NB4 (cell line): Measurements from ENCODE around the gene EPHA5.

Experiments
- POLR2A ChIP-seq: IDR thresholded peaks from 2 replicates; pipeline ENCODE4 v1.6.1; 2011; ENCODE audit warnings: mild to moderate bottlenecking; ENCODE audit not compliant: insufficient read length; ENCODE audit errors: extremely low read depth
- TF ChIP-seq, protein P1 (sequence below): IDR thresholded peaks from one replicate; pipeline ENCODE4 v1.5.1; 2012; ENCODE audit warnings: low read depth, low read length
- TF ChIP-seq, protein P2 (sequence below): IDR thresholded peaks from 2 replicates; pipeline ENCODE4 v1.6.1; 2011; ENCODE audit warnings: low read depth, low read length

DNA sequence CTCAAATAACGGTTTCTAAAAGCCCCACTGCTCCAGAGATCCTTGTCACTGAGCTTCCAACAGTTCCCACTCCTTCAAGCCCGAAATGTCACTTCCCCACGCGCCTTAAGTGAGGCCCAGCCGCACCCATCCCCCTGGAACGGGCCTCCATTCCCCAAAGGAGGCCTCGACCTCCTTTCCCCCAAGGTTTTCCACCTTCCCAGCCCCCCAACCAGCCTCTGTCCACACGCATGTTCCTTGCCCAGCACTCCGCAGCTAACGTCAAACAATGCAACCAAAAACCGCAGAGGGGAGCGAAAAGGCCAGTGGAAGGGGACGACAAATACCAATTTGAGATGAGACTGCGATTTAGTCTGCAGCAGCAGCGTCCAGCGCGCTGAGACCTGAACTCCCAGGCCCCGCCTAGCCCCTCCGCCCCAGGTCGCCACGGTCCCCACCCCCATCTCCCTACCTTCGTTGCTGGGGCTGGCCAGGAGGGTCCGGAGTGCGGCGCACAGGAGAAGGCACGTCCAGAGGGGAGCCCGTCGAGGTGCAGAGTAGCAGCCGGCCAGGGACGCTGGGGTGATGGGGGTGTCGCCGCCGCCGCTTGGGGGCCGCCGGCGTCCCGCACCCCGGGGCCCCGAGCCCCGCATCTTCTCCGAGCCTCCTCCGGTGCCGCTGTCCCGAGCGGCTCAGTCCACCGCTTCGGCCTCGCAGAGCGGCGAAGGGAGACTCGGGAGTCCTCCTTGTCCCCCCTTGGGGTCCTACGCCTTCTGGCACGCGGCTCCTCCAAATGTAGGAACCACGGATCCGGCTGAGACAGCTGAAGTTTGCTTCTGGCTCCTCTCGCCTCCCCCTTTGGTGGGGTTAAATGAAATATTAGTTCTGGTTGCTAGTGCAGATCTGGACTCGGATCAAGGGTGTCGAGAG, 924 bp downstream of the EPHA5 start:
- no peak for TF ChIP-seq POLR2A
- TF ChIP-seq, protein P1, sequence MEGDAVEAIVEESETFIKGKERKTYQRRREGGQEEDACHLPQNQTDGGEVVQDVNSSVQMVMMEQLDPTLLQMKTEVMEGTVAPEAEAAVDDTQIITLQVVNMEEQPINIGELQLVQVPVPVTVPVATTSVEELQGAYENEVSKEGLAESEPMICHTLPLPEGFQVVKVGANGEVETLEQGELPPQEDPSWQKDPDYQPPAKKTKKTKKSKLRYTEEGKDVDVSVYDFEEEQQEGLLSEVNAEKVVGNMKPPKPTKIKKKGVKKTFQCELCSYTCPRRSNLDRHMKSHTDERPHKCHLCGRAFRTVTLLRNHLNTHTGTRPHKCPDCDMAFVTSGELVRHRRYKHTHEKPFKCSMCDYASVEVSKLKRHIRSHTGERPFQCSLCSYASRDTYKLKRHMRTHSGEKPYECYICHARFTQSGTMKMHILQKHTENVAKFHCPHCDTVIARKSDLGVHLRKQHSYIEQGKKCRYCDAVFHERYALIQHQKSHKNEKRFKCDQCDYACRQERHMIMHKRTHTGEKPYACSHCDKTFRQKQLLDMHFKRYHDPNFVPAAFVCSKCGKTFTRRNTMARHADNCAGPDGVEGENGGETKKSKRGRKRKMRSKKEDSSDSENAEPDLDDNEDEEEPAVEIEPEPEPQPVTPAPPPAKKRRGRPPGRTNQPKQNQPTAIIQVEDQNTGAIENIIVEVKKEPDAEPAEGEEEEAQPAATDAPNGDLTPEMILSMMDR, result no peak
- TF ChIP-seq, protein P2, sequence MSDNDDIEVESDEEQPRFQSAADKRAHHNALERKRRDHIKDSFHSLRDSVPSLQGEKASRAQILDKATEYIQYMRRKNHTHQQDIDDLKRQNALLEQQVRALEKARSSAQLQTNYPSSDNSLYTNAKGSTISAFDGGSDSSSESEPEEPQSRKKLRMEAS, result no peak
